Fibroblast of pulmonary artery (primary cell): Measurements from ENCODE around the gene DCLRE1B.

Experiments used
- DNase-seq: peaks from one replicate; pipeline ENCODE4 v3.0.0-alpha.2; 2010; ENCODE audit warnings: low read depth
- H3K4me3 ChIP-seq: replicated peaks from 2 replicates; pipeline ENCODE4 v1.5.1; 2011; ENCODE audit warnings: low read depth, mild to moderate bottlenecking, control low read depth, low read length, moderate library complexity
- TF ChIP-seq, protein P1 (sequence below): IDR thresholded peaks from 2 replicates; pipeline ENCODE4 v1.5.1; 2011; ENCODE audit warnings: mild to moderate bottlenecking, control low read depth, low read length, inconsistent platforms; ENCODE audit errors: missing control alignments

DCLRE1B gene

DNA sequence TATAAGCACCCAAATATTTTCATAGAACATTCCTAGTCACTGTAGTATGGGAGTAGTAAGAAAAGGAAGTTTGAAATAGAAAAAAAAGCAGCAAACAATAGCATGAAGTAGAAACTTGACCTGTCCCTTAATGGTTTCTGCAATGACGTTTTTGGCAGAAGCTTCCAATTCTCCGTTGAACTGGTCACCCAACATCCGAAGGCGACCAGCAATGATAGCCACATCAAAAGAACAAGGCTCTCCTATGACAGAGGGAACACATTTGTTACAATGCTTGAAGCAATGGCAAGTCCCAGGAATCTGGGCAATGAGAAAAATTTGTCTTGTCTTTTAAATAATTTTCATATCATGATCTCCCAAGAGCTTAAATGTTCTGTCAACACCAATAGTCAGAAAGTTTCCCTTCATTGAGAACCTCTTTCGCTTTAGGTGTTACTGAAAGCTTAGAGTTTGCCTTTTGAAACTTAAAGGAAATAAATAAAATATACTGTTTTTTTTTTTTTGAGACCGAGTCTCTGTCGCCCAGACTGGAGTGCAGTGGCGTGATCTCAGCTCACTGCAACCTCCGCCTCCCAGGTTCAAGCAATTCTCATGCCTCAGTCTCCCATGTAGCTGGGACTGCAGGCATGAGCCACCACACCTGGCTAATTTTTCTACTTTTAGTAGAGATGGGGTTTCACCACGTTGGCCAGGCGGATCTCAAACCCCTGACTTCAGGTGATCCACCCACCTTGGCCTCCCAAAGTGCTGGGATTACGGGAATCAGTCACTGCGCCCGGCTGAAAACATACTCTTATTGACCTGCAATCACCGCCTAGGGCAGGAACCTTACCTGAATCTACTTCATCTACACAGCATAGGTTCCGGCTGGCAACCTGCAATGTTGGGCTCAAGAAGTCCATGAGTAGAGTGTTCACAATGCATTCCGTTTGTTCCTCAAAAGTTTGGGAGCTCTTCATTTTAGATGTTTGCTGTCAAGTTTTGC lies 18.4 kb upstream of the DCLRE1B start:
- TF ChIP-seq, protein P1, sequence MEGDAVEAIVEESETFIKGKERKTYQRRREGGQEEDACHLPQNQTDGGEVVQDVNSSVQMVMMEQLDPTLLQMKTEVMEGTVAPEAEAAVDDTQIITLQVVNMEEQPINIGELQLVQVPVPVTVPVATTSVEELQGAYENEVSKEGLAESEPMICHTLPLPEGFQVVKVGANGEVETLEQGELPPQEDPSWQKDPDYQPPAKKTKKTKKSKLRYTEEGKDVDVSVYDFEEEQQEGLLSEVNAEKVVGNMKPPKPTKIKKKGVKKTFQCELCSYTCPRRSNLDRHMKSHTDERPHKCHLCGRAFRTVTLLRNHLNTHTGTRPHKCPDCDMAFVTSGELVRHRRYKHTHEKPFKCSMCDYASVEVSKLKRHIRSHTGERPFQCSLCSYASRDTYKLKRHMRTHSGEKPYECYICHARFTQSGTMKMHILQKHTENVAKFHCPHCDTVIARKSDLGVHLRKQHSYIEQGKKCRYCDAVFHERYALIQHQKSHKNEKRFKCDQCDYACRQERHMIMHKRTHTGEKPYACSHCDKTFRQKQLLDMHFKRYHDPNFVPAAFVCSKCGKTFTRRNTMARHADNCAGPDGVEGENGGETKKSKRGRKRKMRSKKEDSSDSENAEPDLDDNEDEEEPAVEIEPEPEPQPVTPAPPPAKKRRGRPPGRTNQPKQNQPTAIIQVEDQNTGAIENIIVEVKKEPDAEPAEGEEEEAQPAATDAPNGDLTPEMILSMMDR: no peak
- no peak for DNase-seq
- H3K4me3 ChIP-seq: no peak overlapping the region

DNA sequence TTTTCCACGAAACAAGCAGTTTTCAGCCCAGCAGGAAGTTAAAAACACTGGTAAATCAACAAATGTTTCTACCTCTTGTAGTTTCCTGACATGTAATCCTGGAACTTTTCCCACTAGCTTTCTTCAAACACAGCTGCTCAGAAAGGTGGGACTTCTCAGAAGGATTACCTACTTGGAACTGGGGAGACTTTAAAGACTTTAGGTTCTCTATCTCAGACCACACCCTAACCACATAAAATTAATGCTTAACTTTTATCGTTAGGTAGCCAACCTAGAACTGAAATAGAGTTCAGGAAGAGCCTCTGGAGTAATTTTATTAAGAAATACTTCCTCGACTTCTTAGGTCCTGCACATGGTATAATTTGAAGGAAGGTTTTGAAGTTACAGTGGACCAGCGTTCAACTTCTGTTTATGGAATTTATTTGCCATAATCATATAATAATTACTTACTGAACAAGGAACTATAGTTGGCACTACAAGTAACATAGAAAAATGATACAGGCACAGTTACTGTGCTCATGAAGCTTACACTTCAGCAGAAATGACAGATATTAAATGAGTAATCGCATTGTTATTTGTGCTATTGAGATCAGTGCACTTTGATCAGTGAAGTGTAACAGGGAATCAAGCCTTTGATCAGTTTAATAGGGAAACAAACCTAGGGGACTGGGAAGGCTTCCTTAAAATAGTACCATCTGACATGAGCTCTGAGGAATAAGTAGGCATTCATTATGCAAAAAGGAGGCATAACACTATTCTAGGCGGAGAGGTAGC lies 17.5 kb upstream of the DCLRE1B start, which contains the start of gene BCL2L15:
TSS of gene BCL2L15 (minus strand) at position 180 of the 774 bp plus-strand sequence. CDS start 206 bp downstream, outside the sequence.
- H3K4me3 ChIP-seq: no peak within 1 kb of the TSS
- TF ChIP-seq, protein P1: no peak
- DNase-seq: no peak

DNA sequence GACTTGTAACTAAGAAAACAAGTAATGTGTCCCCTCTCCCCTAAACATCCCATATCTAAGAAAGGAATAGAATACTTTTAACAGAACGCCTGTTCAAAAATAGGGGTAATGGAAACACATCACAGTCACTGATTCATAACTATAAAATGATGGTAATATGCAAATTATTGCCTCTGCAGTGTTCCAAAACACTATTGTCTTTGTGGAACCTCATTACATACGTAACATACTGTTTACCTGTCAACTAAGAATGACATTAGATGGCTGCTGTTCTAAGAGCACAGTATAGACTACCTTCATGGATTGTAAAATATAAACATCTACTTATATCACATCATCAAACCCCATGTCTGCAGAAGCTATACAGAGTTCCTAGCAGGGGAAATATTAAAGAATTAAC lies 14.3 kb upstream of the DCLRE1B start:
- DNase-seq: no peak
- H3K4me3 ChIP-seq: no peak overlapping the region
- TF ChIP-seq, protein P1: no peak

DNA sequence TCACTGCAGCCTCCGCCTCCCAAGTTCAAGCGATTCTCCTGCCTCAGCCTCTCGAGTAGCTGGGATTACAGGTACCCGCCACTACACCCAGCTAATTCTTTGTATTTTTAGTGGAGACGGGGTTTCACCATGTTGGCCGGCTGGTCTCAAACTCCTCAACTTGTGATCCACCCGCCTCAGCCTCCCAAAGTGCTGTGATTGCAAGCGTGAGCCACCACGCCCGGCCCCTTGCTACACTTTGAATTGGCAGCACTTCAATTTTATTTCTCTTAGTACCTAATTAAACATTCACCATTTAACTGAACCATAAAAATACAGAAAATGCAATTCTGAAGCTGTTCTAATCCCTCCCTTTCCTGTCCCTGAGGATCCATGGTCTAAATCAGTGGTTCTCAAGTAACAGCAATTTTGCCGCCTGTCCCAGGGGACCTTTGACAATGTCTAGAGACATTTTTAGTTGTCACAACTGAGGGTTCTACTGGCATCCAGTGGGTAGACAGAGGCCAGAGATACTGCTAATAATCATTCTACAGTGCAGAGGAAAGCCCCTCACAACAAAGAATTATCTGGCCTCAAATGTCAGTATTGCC lies 13.4 kb upstream of the DCLRE1B start:
- DNase-seq: no peak
- H3K4me3 ChIP-seq: no peak overlapping the region
- TF ChIP-seq, protein P1: no peak

DNA sequence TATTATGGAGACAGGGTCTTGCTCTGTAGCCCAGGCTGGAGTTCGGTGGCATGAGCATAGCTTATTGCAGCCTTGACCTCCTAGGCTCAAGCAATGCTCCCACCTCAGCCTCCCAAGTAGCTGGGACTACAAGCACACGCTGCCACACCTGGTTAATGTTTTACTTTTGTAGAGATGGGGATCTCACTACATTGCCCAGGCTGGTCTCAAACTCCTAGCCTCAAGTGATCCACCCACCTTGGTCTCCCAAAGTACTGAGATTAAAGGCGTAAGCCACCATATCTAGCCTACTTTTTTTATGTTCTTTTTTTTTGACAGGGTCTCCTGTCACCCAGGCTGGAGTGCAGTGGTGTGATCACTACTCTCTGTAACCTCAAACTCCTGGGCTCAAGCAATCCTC lies 11.9 kb upstream of the DCLRE1B start:
- TF ChIP-seq, protein P1: no peak
- no peak overlapping the region for H3K4me3 ChIP-seq
- no peak for DNase-seq

DNA sequence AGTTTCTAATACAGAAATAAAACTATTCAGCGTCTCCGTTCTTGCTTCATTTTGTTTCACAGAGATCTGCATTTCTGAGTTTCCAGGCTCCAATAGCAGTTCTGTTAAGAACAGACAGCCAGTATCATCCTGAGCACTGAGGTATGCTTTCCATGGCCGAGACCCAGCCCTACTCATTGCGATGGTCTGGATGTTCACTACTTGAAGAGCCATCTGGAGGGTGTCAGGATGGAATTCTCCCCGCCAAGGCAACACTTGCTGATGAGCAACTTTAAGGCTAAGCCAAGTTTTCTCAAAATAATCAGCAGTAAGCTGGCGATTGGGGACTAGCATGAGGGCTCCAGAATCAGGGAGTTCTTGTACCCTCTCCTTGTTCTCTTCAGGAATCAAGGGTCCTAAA lies 10.0 kb upstream of the DCLRE1B start:
- no peak for DNase-seq
- TF ChIP-seq, protein P1: no peak
- H3K4me3 ChIP-seq: no peak overlapping the region
